ENCODE measurements around the gene SLC25A38. TPM values are rescaled to one million over a fixed set of nuclear protein-coding genes. Genes with fewer than 3 reads are reported as not detected.
"Not testable (repeated sequence)": the region's sequence is repeated elsewhere in the genome, so short reads cannot be mapped to it uniquely, and the experiment has no call there.

Gene SLC25A38
- total and polyA plus RNA-seq, 9 of the 15 experiments (the other 6 are each of a cell fraction or from before 2014, with no cell fraction given): 13.5 to 51.1 (median 30.6) TPM

GRCh38 chr3:39416998-39417397 is 33.8 kb downstream of the SLC25A38 start:
- H3K4me1 ChIP-seq (replicated peaks in 1 of 2; ENCODE audit: control insufficient read depth in 2 of 2, insufficient read depth in 2 of 2, low read length in 2 of 2); H3K27me3 ChIP-seq (ENCODE audit: control insufficient read depth in 2 of 2, insufficient read depth in 2 of 2, low read length in 2 of 2); H2AFZ ChIP-seq (ENCODE audit: low read depth, low read length); H3K79me2 ChIP-seq (ENCODE audit: control insufficient read depth, insufficient read depth, low read length); FAIRE-seq; H3K9me1 ChIP-seq (ENCODE audit: control insufficient read depth, insufficient read depth, low read length); H3K4me3 ChIP-seq; DNase-seq (ENCODE audit: extremely low read depth in 1 of 4, low spot score in 3 of 4); H3K9ac ChIP-seq (ENCODE audit: insufficient read depth in 1 of 2, low read depth in 2 of 2, low read length in 2 of 2); ATAC-seq; H3K4me2 ChIP-seq (ENCODE audit: insufficient read depth, low read length); H3K9me3 ChIP-seq (replicated peaks; ENCODE audit: control insufficient read depth, insufficient read depth, low read depth, low read length); BruUV-seq (replicated peaks); H3K27ac ChIP-seq (ENCODE audit: extremely low read depth, low read depth, low read length): not testable (repeated sequence)
- intact Hi-C loops (cut with micrococcal nuclease): loop anchor here (1.0 to 2.0 kb wide), 2 partner anchors 32 to 81 kb away; no protein-coding TSS in a partner anchor
- Histone ChIP-seq H4K20me1 (replicated peaks; ENCODE audit: control insufficient read depth, insufficient read depth, low read length) (peaks cover 33% of the 10 kb centered on the region), H3K36me3 (ENCODE audit: control insufficient read depth, insufficient read depth, low read length) (peaks cover 23% of the 10 kb centered on the region; the same call in 2 of the 3 replicates)
- 7% methylated on average over 3 of the region's 3 CpGs for WGBS (ENCODE audit: insufficient coverage, low coverage, missing lambda C conversion rate)
- ChIA-PET POLR2A (interaction anchor here (0.7 to 3.5 kb wide), 6 partner anchors 11 to 212 kb away, joined by 3 to 41 read pairs (median 3); partner anchors contain the start of gene RPSA), CTCF (ENCODE audit: low intra/inter-chr PET ratio) (interaction anchor here (0.8 kb wide), 1 partner anchor 81 kb away, joined by 4 read pairs; no protein-coding TSS in a partner anchor)
- TF ChIP-seq CEBPB (tag; IDR thresholded peaks at IDR 0.05) (peak; percentile 82), CEBPG (CRISPR knock-in tag; IDR thresholded peaks at IDR 0.05) (peak; percentile 16; the same call in 1 of the 2 replicates), CEBPG (tag; conservative IDR thresholded peaks at IDR 0.05 in 1 of 2, IDR thresholded peaks at IDR 0.05 in 1 of 2) (peak; percentile 36 to 64; a peak in 3 of 4 replicates), MNT (conservative IDR thresholded peaks at IDR 0.05) (0 out of 4 replicates have a peak, but pooled peaks of 1 of the 2 experiments have one; percentile 15)
- in situ Hi-C loops (cut with MboI): loop anchor here (25.0 kb wide), 1 partner anchor 1045 kb away; the partner anchor contains the start of gene RPL14

Measured in K562 (cell line).